ENCODE results near the gene TXLNG. TPM values are rescaled to one million over a fixed set of nuclear protein-coding genes. Genes with fewer than 3 reads are reported as not detected.

Gene TXLNG
- total and polyA plus RNA-seq, 2 of the 4 experiments (the other 2 are of a cell fraction): 7.0 to 9.7 TPM

DNA sequence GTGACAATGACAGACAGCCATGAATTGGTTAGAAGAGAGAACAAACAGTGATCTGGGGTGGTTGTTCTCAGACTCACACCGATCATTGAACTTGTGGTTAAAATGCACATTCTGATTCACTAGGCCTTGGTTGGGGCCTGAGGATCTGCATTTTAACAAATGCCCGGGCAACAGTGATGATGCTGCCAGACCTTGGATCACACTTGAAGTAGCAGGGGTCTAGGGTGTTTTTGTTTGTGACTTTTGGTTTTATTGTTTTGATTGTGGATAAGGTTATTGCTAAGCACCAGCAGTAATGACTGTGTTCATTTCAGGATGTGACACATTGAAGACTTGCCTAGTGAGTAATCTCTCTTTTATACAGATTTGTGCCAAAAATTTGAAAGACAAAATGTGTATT is 36.5 kb downstream of the TXLNG start:
- H2AK9ac ChIP-seq (replicated peaks; ENCODE audit: low read depth, low read length, poor library complexity): peak overlapping the region; percentile 30
- peaks cover 9% of the 10 kb centered on the region for H3K36me3 ChIP-seq (ENCODE audit: control insufficient read depth, insufficient read depth, low read length)
- H2BK5ac ChIP-seq (ENCODE audit: low read depth, low read length, poor library complexity, severe bottlenecking): no peak overlapping the region
- H3K9me1 ChIP-seq (ENCODE audit: insufficient read depth, low read length): peaks cover 7% of the 10 kb centered on the region; the same call in 1 of the 2 replicates
- no peak overlapping the region; the same call in 1 of the 2 replicates for H3K4ac ChIP-seq (ENCODE audit: low read depth, low read length)
- CTCF ChIA-PET: interaction anchor here (0.6 kb wide), 2 partner anchors 44 to 224 kb away, joined by 3 read pairs; no protein-coding TSS in a partner anchor
- H4K8ac ChIP-seq (ENCODE audit: low read depth in 2 of 2, low read length in 2 of 2): no peak overlapping the region
- intact Hi-C loops (cut with micrococcal nuclease) (no loop called here), dilution Hi-C loops (cut with HindIII; ENCODE audit: low sequenced_read_pairs, unreplicated experiment) (no loop called here), in situ Hi-C loops (cut with MboI; ENCODE audit: low sequenced_read_pairs) (loop anchor here (10.0 kb wide), 1 partner anchor 232 kb away; no protein-coding TSS in a partner anchor)
- no peak overlapping the region for H4K91ac ChIP-seq (ENCODE audit: insufficient read depth, low read depth, low read length)
- H2AFZ ChIP-seq (replicated peaks; ENCODE audit: low read length, poor library complexity): no peak overlapping the region
- 0 out of 2 replicates have a peak, but pooled peaks have one; percentile 11 for TF ChIP-seq CEBPB (IDR thresholded peaks at IDR 0.05; ENCODE audit: low read depth, low read length)
- TF ChIP-seq NFE2L2 (IDR thresholded peaks at IDR 0.05; ENCODE audit: low read depth, low read length): no peak
- no peak overlapping the region for H2BK15ac ChIP-seq (ENCODE audit: low read depth, low read length)
- H3K79me1 ChIP-seq (ENCODE audit: low read depth in 1 of 2, low read length in 2 of 2): peaks cover 0 to 8% of the 10 kb centered on the region in 2 experiments; a peak in 2 of 4 replicates
- H3K56ac ChIP-seq (ENCODE audit: extremely low read depth, insufficient read depth, low read length): no peak overlapping the region
- POLR2A ChIA-PET (ENCODE audit: unreplicated experiment): no interaction called here
- WGBS, 2 experiments (ENCODE audit: extremely low coverage in 2 of 2, insufficient read length in 1 of 2): 75% methylated on average over 2 of the region's 2 CpGs; no CpG with 5 or more reads in 1 of the 2 experiments
- no peak overlapping the region for H3K27ac ChIP-seq (ENCODE audit: insufficient read depth, low read length)
- no peak overlapping the region for H2BK120ac ChIP-seq (ENCODE audit: low read depth, low read length)
- H3K23ac ChIP-seq (ENCODE audit: low read depth, low read length): 0 out of 2 replicates have a peak overlapping the region, but pooled peaks have one; percentile 7
- no peak overlapping the region for H3K14ac ChIP-seq (replicated peaks; ENCODE audit: low read depth, low read length)
- 0 out of 2 replicates have a peak overlapping the region, but pooled peaks have one; percentile 3 for H2BK20ac ChIP-seq (ENCODE audit: low read depth, low read length)
- DNase-seq: peak; percentile 79
- peak overlapping the region; percentile 12; the same call in 1 of the 2 replicates for H3K4me2 ChIP-seq (ENCODE audit: low read depth, low read length)
- no peak overlapping the region for H3K18ac ChIP-seq (ENCODE audit: low read depth, low read length)
- H2AK5ac ChIP-seq (ENCODE audit: low read depth, low read length): no peak overlapping the region
- no peaks in the 10 kb centered on the region for H3K27me3 ChIP-seq (ENCODE audit: control insufficient read depth, insufficient read depth, low read length)
- BruUV-seq (replicated peaks): no TSS peak
- H3K9ac ChIP-seq (ENCODE audit: low read depth, low read length): no peak overlapping the region
- H4K5ac ChIP-seq (ENCODE audit: low read depth, low read length): no peak overlapping the region
- ATAC-seq (ENCODE audit: low read depth): 0 out of 2 replicates have a peak, but pooled peaks have one; percentile 9
- peaks cover 7% of the 10 kb centered on the region; the same call in 1 of the 2 replicates for H3K4me1 ChIP-seq (ENCODE audit: control insufficient read depth, insufficient read depth, low read length)
- H3K9me3 ChIP-seq (ENCODE audit: control insufficient read depth, insufficient read depth, low read length): no peaks in the 10 kb centered on the region
- no peak overlapping the region for H3K4me3 ChIP-seq (ENCODE audit: insufficient read depth, low read depth, low read length)
- H4K20me1 ChIP-seq (ENCODE audit: insufficient read depth, low read length): peaks cover 7% of the 10 kb centered on the region; the same call in 1 of the 2 replicates

Data from IMR-90 (cell line).